KMS-11 (cell line): Measurements from ENCODE around the gene SNRNP70.

Experiments
- H2AFZ ChIP-seq: fragments of 200-600 bp; sonication (generic); 2 replicates; pipeline ENCODE4 v1.6.1; 2016; ENCODE audit warnings: antibody characterized with exemption, mixed run types, low read depth
- H3K27ac ChIP-seq: fragments of 200-600 bp; sonication (generic); 2 replicates; pipeline ENCODE4 v1.6.1; 2016; ENCODE audit warnings: mild to moderate bottlenecking, mixed run types
- H3K27me3 ChIP-seq: fragments of 200-600 bp; sonication (generic); 2 replicates; pipeline ENCODE4 v1.6.1; 2017; ENCODE audit warnings: mild to moderate bottlenecking, low read depth, mixed run types, moderate library complexity; ENCODE audit not compliant: insufficient read depth
- H3K36me3 ChIP-seq: fragments of 200-600 bp; sonication (generic); 2 replicates; pipeline ENCODE4 v1.6.1; 2017; ENCODE audit warnings: mild to moderate bottlenecking, mixed run types; ENCODE audit not compliant: insufficient read depth
- H3K4me1 ChIP-seq: fragments of 200-600 bp; sonication (generic); 2 replicates; pipeline ENCODE4 v1.6.1; 2016; ENCODE audit warnings: mild to moderate bottlenecking, low read depth, mixed run types; ENCODE audit not compliant: poor library complexity, severe bottlenecking
- H3K4me2 ChIP-seq: fragments of 200-600 bp; sonication (generic); 2 replicates; pipeline ENCODE4 v1.7.0; 2016; ENCODE audit warnings: mild to moderate bottlenecking, mixed run types
- H3K4me3 ChIP-seq: fragments of 200-600 bp; sonication (generic); IDR thresholded peaks from 2 replicates; pipeline ENCODE4 v1.6.1; 2017; ENCODE audit warnings: low read depth, low read length, mixed read lengths; ENCODE audit not compliant: insufficient read depth
- H3K79me2 ChIP-seq: fragments of 200-600 bp; sonication (generic); 2 replicates; pipeline ENCODE4 v1.6.1; 2016; ENCODE audit warnings: low read depth, mixed run types; ENCODE audit not compliant: insufficient read depth
- H3K9ac ChIP-seq: fragments of 200-600 bp; sonication (generic); 2 replicates; pipeline ENCODE4 v1.6.1; 2016; ENCODE audit warnings: mild to moderate bottlenecking, mixed run types
- H4K20me1 ChIP-seq: fragments of 200-600 bp; sonication (generic); 2 replicates; pipeline ENCODE4 v1.6.1; 2016; ENCODE audit warnings: mild to moderate bottlenecking, mixed run types; ENCODE audit not compliant: insufficient read depth
- CTCF ChIP-seq: fragments of 200-600 bp; sonication (generic); conservative IDR thresholded peaks from 2 replicates; pipeline ENCODE4 v1.6.1; 2017; ENCODE audit warnings: low read depth, mild to moderate bottlenecking, antibody characterized with exemption, low read length, moderate library complexity, mixed read lengths

The SNRNP70 gene

DNA sequence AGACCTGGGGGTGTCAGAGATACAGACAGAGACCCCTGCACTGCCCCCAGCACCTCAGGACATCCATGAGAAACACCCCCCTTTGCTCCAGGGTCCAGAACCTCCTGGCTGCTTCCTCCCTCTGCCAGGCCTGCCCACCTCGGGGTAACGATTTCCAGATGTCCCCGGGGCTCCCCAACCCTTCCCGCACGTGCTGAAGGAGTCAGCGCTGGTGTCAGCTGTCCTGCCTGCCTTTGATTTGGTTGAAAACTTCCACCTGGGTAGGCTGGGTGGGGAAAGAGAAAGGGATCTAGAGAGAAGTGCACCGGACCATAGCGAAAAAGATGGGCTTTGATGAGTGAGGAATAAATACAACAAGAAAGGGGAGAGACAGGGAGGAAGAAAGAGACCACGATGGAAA is 26.2 kb upstream of the SNRNP70 start:
- H3K27me3 ChIP-seq, result peaks cover 87% of the 10 kb centered on the region
- no peak overlapping the region for H3K27ac ChIP-seq
- H3K4me3 ChIP-seq, result no peak overlapping the region
- no peak for TF ChIP-seq CTCF
- no peak overlapping the region for H3K9ac ChIP-seq
- no peaks in the 10 kb centered on the region for H3K79me2 ChIP-seq
- no peaks in the 10 kb centered on the region for H4K20me1 ChIP-seq
- peaks cover 8% of the 10 kb centered on the region for H3K4me1 ChIP-seq
- no peaks in the 10 kb centered on the region for H3K36me3 ChIP-seq
- H3K4me2 ChIP-seq, result no peak overlapping the region
- no peak overlapping the region for H2AFZ ChIP-seq

GRCh38 chr19:49061000-49061399 is 24.3 kb upstream of the SNRNP70 start:
- H3K4me3 ChIP-seq, result no peak overlapping the region
- H3K4me1 ChIP-seq, result peaks cover 8% of the 10 kb centered on the region
- H3K27ac ChIP-seq, result no peak overlapping the region
- H3K9ac ChIP-seq, result no peak overlapping the region
- H3K4me2 ChIP-seq, result no peak overlapping the region
- no peaks in the 10 kb centered on the region for H3K79me2 ChIP-seq
- no peaks in the 10 kb centered on the region for H3K36me3 ChIP-seq
- H3K27me3 ChIP-seq, result peaks cover 93% of the 10 kb centered on the region
- TF ChIP-seq CTCF, result no peak
- H2AFZ ChIP-seq, result no peak overlapping the region
- no peaks in the 10 kb centered on the region for H4K20me1 ChIP-seq

- Histone ChIP-seq H3K9ac (no peak overlapping the region), H3K36me3 (no peaks in the 10 kb centered on the region), H4K20me1 (no peaks in the 10 kb centered on the region), H3K4me1 (peaks cover 5% of the 10 kb centered on the region), H3K27me3 (peaks cover 93% of the 10 kb centered on the region), H3K27ac (no peak overlapping the region), H2AFZ (no peak overlapping the region), H3K79me2 (no peaks in the 10 kb centered on the region), H3K4me2 (no peak overlapping the region), H3K4me3 (no peak overlapping the region)
- TF ChIP-seq CTCF, result no peak
These were observed 23.8 kb upstream of the SNRNP70 start for GRCh38 chr19:49061445-49061844.

GRCh38 chr19:49064029-49064629 is 21.1 kb upstream of the SNRNP70 start:
- Histone ChIP-seq H3K27ac (no peak overlapping the region), H3K4me3 (no peak overlapping the region), H4K20me1 (no peaks in the 10 kb centered on the region), H3K79me2 (no peaks in the 10 kb centered on the region), H3K27me3 (peaks cover 92% of the 10 kb centered on the region), H3K4me1 (no peaks in the 10 kb centered on the region), H2AFZ (no peak overlapping the region), H3K36me3 (no peaks in the 10 kb centered on the region), H3K9ac (no peak overlapping the region), H3K4me2 (no peak overlapping the region)
- no peak for TF ChIP-seq CTCF
